Smooth muscle cell (in vitro differentiated cells): ENCODE results near the gene ZSWIM9. TPM values are rescaled to one million over a fixed set of nuclear protein-coding genes. Genes with fewer than 3 reads are reported as not detected.

Experiments
- DNase-seq: peaks from one replicate; lab custom pipeline; 2025; ENCODE audit not compliant: unreplicated experiment; lab: John Stamatoyannopoulos, UW
- H2AFZ ChIP-seq: fragments of 200-600 bp; sonication (generic); 2 replicates; pipeline ENCODE4 v1.6.0; 2016; ENCODE audit warnings: antibody characterized with exemption, low read depth, mild to moderate bottlenecking
- H3F3A ChIP-seq: fragments of 200-600 bp; sonication (generic); 2 replicates; pipeline ENCODE4 v1.6.0; 2017; ENCODE audit warnings: antibody characterized with exemption, low read depth
- H3K27ac ChIP-seq: fragments of 200-600 bp; sonication (generic); 2 replicates; pipeline ENCODE4 v1.5.1; 2016; ENCODE audit warnings: low read depth, mild to moderate bottlenecking
- H3K27me3 ChIP-seq: fragments of 200-600 bp; sonication (generic); 2 replicates; pipeline ENCODE4 v1.6.1; 2016; ENCODE audit warnings: low read depth, mild to moderate bottlenecking
- H3K36me3 ChIP-seq: fragments of 200-600 bp; sonication (generic); 2 replicates; pipeline ENCODE4 v1.5.1; 2016; ENCODE audit warnings: low read depth
- H3K4me1 ChIP-seq: fragments of 200-600 bp; sonication (generic); 2 replicates; pipeline ENCODE4 v1.5.1; 2016; ENCODE audit warnings: low read depth
- H3K4me2 ChIP-seq: fragments of 200-600 bp; sonication (generic); 2 replicates; pipeline ENCODE4 v1.6.0; 2016; ENCODE audit warnings: mild to moderate bottlenecking
- H3K4me3 ChIP-seq: fragments of 200-600 bp; sonication (generic); 2 replicates; pipeline ENCODE4 v1.5.1; 2016; ENCODE audit warnings: mild to moderate bottlenecking
- H3K79me2 ChIP-seq: fragments of 200-600 bp; sonication (generic); 2 replicates; pipeline ENCODE4 v1.6.0; 2016; ENCODE audit warnings: low read depth, mild to moderate bottlenecking
- H3K9ac ChIP-seq: fragments of 200-600 bp; sonication (generic); 2 replicates; pipeline ENCODE4 v1.6.0; 2016; ENCODE audit warnings: low read depth
- H3K9me3 ChIP-seq: fragments of 200-600 bp; sonication (generic); replicated peaks from 2 replicates; pipeline ENCODE4 v1.5.1; 2016; ENCODE audit warnings: low read depth
- H4K20me1 ChIP-seq: fragments of 200-600 bp; sonication (generic); 2 replicates; pipeline ENCODE4 v1.6.0; 2016; ENCODE audit warnings: low read depth
- WGBS: methylation state at CpG from one replicate; pipeline ENCODE4 v1.1.7; 2016; ENCODE audit warnings: low lambda C conversion rate; 5-methylcytosine and 5-hydroxymethylcytosine counted together
- polyA plus RNA-seq: library from polyadenylated mRNA; unstranded; fragments of >200 nt; fragmentation: Nextera tagmentation; extraction: Ambion mirVana; gene quantifications from 2 replicates; pipeline ENCODE4 v1.2.1, GENCODE V29; 2016
- total RNA-seq: library from RNA; depleted of rRNA; stranded (reverse); fragments of >200 nt; gene quantifications from 2 replicates; pipeline ENCODE4 v1.2.3, GENCODE V29; 2014
- TF ChIP-seq, protein P1 (sequence below): fragments of 200-600 bp; sonication (generic); IDR thresholded peaks from 2 replicates; pipeline ENCODE4 v1.5.1; 2017; ENCODE audit warnings: borderline replicate concordance, mild to moderate bottlenecking, antibody characterized with exemption; ENCODE audit not compliant: insufficient read depth, poor library complexity, severe bottlenecking

ZSWIM9 gene
- total and polyA plus RNA-seq, 2 experiments from 2014 or later = 1.3 to 1.6 TPM

DNA sequence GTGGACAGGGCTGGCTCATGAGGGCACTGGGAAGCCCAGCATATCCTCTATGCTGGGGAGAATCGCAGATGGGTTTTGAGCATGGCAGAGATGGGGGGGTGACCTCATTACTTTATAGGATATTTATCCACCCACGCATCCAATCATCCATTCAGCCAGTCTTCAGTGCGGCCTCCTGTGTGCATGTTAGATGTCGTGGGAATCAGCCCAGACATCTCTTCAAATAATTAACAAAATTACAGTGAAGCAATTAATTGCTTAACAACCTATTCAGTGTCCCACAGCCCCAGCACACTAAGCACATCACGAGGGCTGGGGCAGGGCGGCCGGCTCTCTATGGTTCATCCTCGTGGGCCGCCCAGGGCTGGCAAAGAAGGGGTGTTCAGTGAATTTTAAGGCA, 21.9 kb upstream of the ZSWIM9 start:
- no peak overlapping the region for H3K4me3 ChIP-seq
- no peak overlapping the region for H3K9ac ChIP-seq
- H3F3A ChIP-seq = no peaks in the 10 kb centered on the region
- WGBS = 98% methylated on average over 9 of the region's 9 CpGs
- DNase-seq = no peak
- no peaks in the 10 kb centered on the region for H3K27me3 ChIP-seq
- H3K79me2 ChIP-seq = no peaks in the 10 kb centered on the region
- no peaks in the 10 kb centered on the region for H4K20me1 ChIP-seq
- no peaks in the 10 kb centered on the region for H3K36me3 ChIP-seq
- no peak overlapping the region for H2AFZ ChIP-seq
- no peak overlapping the region for H3K4me2 ChIP-seq
- no peaks in the 10 kb centered on the region for H3K9me3 ChIP-seq
- H3K4me1 ChIP-seq = no peaks in the 10 kb centered on the region
- TF ChIP-seq, protein P1, sequence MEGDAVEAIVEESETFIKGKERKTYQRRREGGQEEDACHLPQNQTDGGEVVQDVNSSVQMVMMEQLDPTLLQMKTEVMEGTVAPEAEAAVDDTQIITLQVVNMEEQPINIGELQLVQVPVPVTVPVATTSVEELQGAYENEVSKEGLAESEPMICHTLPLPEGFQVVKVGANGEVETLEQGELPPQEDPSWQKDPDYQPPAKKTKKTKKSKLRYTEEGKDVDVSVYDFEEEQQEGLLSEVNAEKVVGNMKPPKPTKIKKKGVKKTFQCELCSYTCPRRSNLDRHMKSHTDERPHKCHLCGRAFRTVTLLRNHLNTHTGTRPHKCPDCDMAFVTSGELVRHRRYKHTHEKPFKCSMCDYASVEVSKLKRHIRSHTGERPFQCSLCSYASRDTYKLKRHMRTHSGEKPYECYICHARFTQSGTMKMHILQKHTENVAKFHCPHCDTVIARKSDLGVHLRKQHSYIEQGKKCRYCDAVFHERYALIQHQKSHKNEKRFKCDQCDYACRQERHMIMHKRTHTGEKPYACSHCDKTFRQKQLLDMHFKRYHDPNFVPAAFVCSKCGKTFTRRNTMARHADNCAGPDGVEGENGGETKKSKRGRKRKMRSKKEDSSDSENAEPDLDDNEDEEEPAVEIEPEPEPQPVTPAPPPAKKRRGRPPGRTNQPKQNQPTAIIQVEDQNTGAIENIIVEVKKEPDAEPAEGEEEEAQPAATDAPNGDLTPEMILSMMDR = no peak
- H3K27ac ChIP-seq = no peak overlapping the region

DNA sequence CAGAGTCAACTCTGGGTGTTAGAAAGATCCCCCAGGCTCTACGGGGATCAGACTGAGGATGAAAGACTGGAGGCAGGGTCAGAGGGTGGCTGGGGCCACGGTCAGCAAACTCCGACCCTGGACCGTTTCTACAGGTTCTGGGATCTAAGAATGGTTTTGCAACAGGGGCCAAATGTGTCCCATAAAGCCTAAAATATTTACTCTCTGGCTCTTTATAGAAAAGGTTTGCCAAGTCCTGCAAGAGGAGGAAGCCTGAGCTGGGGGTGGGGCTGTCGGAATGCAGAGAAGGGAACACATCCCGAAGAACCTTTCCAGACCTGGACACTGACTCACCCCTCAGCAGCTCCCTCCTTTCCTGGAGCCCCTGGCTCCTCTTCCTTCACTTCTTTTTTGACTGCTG, 21.1 kb upstream of the ZSWIM9 start:
- H4K20me1 ChIP-seq = no peaks in the 10 kb centered on the region
- H3K9me3 ChIP-seq = no peaks in the 10 kb centered on the region
- H3K4me1 ChIP-seq = no peaks in the 10 kb centered on the region
- no peaks in the 10 kb centered on the region for H3F3A ChIP-seq
- no peaks in the 10 kb centered on the region for H3K36me3 ChIP-seq
- DNase-seq = no peak
- H3K9ac ChIP-seq = no peak overlapping the region
- no peak overlapping the region for H2AFZ ChIP-seq
- no peaks in the 10 kb centered on the region for H3K27me3 ChIP-seq
- H3K27ac ChIP-seq = no peak overlapping the region
- no peak overlapping the region for H3K4me3 ChIP-seq
- WGBS = 83% methylated on average over 6 of the region's 6 CpGs
- no peaks in the 10 kb centered on the region for H3K79me2 ChIP-seq
- TF ChIP-seq, protein P1 = no peak
- no peak overlapping the region for H3K4me2 ChIP-seq

DNA sequence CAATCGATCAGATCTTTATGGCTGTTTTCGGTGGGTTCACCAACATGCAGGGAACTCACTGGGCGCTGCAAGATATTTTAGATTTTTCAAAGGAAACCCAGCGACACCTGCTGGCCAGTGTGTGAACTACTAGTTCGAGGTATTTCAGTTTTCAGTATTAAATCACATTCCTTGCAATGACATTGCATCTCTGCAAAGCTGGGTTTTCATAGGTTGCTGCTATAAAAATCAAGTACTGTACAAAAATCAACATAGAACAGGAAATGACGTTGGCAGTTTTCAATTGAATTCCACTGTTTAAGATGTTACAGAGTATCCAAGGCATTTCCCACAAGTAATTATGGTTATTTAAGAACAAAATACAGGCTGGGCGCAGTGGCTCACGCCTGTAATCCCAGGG, 17.9 kb upstream of the ZSWIM9 start:
- Histone ChIP-seq H3K4me1 (no peaks in the 10 kb centered on the region), H3K36me3 (no peaks in the 10 kb centered on the region), H3F3A (no peaks in the 10 kb centered on the region), H3K9ac (no peak overlapping the region), H3K27ac (no peak overlapping the region), H3K27me3 (no peaks in the 10 kb centered on the region), H3K4me3 (no peak overlapping the region), H3K79me2 (no peaks in the 10 kb centered on the region), H2AFZ (no peak overlapping the region), H4K20me1 (no peaks in the 10 kb centered on the region), H3K4me2 (no peak overlapping the region), H3K9me3 (no peaks in the 10 kb centered on the region)
- DNase-seq = peak; percentile 26
- TF ChIP-seq, protein P1 = peak; percentile 76
- 38% methylated on average over 8 of the region's 8 CpGs for WGBS

DNA sequence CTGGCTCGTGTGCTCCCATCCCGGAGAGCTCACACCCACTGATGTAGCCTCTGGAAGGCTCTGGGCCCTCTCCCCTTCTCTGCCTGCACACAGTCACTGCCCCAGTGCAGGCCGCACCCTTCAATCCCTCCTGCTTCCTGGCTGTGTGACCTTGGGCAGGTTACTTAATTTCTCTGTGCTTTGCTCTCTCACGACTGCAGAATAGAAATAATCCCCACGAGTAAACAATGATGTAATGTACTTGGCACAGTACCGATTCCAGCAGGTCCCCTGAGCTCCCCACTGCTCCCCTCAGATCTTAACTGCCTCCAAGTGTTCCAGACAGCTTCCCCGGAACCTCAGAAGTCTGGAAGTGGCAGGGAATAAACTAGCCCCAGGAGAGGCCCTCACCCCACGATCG, 16.5 kb upstream of the ZSWIM9 start:
- Histone ChIP-seq H3K27ac (no peak overlapping the region), H3K9ac (no peak overlapping the region), H4K20me1 (no peaks in the 10 kb centered on the region), H3K9me3 (no peaks in the 10 kb centered on the region), H3K36me3 (no peaks in the 10 kb centered on the region), H3K4me1 (no peaks in the 10 kb centered on the region), H3F3A (no peaks in the 10 kb centered on the region), H2AFZ (no peak overlapping the region), H3K27me3 (no peaks in the 10 kb centered on the region), H3K4me3 (no peak overlapping the region), H3K4me2 (no peak overlapping the region), H3K79me2 (no peaks in the 10 kb centered on the region)
- 90% methylated on average over 9 of the region's 9 CpGs for WGBS
- TF ChIP-seq, protein P1 = no peak
- no peak for DNase-seq
